ENCODE measurements around the gene LRP1B.

Gene LRP1B

DNA sequence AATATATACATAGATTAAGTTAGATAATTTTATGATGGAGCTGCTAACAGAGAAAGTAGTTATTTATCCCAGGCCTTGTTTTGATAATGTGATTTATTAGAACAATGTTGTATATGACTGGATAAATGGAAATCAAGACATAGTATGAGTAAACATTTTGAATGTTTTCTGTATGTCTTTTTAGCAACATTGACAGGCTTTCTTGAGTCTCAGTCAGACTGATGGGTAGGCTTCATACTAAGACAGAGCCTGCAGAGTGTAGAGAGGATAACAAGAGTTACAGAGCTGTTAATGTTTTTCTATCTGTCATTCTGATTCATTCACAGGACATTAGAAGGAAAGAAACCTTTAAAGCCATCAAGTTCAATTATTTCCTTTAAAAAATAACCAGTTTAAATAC, 478.5 kb downstream of the LRP1B start:
- DNase-seq: no peak

DNA sequence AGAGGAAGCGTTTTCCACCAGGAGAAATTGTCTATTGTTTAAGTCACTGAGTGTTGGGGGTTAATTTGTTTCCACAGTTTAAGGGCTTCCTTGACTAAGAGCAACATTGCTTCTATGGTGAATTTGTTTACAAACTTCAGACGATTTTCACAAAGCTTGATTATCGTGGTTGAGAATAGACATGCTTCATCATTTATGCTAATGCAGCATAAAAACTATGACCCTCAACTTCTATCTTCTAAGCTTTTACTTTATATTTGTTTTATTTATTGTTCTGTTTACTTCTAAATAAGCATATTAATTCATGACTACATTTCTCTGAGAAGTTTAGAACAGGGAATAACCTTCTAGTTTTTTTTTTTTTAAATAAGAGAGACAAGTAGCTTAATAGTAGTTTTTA, 483.5 kb downstream of the LRP1B start:
- DNase-seq: no peak

DNA sequence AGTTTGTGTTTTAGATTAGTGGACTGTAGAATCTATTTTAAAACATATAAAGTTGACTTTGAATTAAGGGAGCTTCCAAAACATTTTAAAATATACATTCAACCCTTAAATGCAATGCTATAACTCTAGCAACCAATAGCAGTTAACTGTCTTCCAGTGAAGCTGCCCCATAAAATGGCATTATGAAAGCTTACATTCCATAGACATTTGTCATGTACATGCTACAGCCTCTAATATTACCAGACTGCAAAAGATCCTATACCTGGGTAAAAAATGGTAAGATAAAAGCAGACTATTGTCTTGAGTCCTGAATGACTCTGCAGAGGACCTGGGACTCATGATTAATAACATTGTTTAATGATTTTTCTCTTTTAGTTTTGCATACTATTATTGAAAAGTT, 489.4 kb downstream of the LRP1B start:
- DNase-seq: no peak

DNA sequence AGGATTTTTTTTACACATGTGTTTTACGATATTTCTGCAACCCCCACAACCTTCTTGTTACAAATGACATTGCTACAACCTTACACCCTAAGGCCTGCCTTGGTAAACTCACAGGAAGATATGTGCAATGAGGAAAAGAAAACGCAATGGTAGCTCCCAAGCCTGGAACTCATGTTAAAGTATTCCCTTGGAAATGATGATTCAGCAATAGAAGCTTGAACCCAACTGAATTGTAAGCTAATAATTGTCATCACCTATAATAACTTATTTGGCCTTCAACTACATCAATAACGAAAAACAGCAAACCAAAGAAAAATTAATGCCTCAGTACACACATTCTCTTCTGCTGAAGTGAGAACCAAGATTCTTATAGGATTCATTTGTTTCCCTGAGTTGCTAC, 491.0 kb downstream of the LRP1B start:
- DNase-seq: no peak

DNA sequence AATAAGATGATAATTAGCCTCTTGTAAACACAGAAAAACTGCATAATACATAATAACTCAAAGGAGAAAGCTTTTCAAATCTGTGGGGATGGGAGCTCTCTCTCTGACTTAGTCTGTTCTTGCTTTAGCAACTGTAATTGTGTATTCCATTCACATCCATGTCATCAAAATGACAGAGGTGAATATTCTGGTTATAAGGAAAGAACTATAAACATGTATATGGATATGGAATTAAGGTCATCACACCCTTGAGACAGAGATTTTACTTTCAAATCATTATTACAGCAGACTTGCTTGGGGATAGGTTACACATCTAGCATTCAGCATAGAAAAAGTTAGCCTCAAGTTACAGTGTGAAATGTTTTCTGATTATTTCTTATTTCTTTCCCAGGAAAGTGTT, 497.7 kb downstream of the LRP1B start:
- DNase-seq: no peak

DNA sequence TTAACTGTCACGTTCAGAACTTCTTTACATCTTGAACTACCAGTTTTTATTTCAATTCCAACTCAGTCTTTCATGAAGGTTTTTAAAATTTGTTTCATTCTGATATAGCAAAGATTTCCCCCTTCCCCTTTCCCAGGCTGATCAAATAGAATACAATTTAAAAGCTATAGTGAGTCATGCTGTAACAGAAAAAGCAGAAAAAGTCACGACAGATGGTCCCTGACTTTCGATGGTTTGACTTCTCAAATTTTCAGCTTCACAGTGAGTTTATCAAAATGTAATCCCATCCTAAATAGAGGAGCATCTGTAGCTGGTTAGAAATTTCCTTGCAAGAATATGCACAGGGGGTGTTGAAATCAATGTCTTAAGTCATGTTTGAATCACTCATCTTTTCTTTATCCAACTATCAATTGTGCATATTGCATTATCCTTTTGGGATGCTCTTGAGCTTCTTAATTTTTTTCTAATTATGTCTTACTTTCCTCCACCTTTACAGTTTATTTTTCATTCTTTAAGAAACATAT, 500.3 kb downstream of the LRP1B start:
- no peak for DNase-seq

DNA sequence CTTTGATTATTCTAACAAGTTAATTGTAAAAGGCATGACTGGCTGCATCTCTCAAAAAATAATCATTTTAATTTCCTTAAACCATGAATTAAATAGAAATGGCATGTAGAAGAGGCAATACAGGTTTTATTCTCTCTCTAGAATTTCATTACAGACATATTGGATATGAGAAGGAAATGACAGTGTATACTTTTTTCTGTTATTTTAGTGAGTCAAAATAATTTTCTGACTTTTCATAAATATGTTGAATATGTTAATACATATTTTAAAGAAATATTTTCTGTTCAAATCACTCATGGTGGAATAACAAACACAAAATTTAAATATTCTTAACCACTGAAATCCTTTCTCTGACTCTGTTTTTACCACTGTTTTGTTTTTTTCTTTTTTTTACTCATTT, 510.4 kb downstream of the LRP1B start:
- DNase-seq: no peak

DNA sequence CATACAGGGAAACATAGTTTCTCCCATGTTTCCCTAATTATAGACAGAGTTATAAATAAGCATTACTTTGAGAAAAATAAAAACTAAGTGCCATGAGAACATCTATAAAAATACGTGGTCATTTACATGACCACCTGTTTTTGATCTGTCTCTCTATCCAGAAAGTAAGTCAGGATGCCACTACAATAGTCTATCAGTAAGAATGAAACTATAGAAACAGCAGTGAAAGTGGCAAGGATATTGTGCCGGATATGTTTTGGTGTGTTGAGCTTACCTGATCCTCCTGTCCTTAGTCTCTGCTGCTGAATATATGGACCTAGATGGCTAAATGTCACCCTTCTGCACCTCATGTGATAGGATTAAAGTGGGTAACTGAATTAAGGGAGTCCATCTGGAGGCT, 512.4 kb downstream of the LRP1B start:
- DNase-seq: no peak

DNA sequence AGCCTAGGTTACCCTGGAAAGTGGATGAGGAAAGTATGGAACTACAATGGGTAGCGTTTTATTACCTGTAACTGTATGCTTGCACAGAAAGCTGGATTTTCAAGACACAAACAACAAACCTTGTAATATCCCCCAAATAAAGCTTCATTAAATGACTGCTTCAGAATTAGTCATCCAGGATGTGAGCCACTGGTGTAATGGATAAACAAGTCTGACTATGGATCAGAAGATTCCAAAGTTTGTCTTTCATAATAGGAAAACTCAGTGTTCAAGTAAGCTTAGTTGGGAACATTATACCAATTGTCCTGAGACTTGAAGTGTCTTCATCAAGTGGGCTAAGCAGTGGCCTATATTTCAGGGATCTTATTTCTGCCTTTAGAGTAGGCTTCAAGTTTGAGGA, 518.8 kb downstream of the LRP1B start:
- DNase-seq: no peak

DNA sequence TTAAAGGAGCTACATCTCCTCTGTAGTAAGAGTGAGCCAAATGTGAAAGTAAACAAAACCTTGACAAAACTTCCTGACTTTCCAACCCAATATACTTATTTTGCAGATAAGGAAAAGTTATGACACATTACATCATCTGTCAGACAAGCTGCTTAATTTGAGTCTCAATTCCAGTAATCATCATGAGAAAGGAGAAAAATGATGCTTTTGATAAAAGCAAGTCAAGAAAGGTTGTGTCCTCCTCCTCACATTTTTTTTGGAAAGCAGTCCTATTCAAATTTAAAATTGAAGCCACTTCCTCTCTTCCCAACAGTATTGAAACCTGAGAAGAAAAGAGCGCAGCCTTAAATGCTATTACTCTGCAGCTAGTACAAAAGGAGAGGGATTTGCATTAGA, 519.6 kb downstream of the LRP1B start:
- DNase-seq: no peak

DNA sequence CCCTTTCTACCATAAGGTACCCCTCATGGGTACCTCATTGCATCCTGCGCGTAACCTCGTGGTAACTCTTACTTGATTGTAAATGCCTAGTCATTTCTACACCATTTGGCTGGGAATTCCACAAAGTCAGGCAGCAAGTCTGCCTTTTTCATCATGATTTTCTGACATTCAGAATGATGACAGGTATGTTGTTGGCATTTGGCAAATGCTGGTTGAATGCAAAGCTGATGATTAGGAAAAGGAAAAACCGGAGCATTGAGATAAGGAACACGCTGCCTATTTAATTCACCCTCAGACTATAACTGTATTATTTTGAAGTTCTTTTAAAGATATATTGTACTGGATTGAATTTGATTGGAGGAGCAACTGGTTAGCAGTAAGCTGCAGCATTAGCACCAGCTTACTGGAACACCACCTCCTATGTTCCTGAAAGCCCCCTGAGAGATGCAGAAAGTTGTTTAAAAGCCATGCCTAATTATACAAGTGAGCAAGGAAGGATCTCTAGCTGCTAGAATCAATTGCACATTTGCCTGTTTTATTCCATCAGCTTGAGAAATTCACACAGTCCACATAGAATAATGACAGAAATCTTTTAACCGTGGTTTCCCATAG, 520.1 kb downstream of the LRP1B start:
- no peak for DNase-seq

DNA sequence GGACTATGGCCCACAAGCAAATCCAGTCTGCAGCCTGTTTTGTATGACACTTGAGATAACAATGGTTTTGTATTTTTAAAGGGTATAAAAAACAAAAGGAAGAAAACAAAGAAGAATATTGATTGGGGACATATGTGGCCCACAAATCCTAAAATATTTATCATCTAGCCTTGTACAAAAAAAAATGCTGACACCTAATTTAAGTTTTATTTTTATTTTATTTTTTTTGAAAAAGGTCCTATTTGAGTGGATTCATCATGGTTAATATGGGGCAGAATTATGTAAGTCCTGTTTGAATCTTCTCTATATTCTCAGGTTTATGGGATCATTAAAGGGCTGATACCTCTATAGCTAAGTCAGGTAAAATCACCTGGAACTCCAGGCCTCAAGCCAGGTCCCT, 525.7 kb downstream of the LRP1B start:
- no peak for DNase-seq

DNA sequence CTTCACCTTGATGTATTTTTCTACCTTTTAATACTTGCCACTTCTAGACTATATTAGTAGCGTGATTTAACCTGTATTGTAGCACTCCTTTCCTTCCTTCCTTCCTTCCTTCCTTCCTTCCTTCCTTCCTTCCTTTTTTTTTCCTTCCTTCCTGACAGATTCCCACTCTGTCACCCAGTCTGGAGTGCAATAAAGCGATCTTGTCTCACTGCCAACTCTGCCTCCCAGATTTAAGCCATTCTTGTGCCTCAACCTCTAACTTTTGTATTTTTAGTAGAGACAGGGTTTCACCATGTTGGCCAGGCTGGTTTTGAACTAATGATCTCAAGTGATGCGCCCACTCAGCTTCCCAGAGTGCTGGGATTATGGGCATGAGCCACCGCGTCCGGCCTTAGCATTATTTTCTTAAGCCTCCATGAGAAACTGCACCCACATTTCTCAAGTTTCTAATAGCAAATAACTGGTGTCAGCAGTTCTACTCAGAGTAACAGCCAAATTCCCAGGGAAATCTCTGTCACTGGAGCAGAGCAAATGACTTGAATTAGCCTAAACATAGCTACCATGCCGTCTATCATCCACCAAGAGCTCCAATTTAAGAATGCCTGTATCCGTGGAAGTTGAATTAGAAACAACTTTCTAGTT, 529.2 kb downstream of the LRP1B start:
- no peak for DNase-seq

DNA sequence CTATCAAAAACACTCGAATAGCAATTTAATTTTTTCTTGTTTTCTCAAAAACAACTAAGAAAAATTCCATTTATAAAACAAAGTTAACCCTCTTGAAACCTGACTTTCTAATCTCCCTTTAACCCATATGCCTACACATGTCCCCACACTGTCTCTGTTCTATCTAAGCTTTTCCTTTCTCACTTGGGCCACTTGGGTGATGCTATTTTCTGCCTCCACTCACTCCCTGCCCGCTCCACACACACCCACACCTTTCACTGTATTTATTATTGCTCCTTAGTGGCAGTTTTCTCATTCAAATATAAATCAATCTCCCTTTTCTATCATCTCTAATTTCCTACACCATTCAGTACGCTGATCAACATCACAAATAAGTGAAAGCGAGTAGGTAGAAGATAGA, 531.1 kb downstream of the LRP1B start:
- no peak for DNase-seq

DNA sequence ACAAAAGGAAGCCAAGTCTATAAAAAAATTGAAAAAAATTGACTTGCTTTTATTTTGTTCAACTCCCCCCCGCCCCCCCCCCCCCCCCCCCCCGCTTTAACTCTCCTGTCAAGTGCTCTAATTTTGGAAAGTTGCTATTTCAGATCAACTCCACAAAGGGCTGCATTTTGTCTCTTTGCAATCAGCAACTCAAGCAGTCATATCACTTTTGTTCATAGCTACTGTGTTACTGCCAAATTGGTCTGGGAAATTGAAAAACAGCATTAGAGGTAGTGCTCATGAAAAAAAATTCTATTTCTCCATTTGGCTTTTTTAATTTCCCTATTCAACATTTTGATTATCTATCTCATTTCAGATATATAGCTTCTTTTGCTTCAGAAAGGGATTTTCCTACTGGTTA, 531.8 kb downstream of the LRP1B start:
- no peak for DNase-seq

DNA sequence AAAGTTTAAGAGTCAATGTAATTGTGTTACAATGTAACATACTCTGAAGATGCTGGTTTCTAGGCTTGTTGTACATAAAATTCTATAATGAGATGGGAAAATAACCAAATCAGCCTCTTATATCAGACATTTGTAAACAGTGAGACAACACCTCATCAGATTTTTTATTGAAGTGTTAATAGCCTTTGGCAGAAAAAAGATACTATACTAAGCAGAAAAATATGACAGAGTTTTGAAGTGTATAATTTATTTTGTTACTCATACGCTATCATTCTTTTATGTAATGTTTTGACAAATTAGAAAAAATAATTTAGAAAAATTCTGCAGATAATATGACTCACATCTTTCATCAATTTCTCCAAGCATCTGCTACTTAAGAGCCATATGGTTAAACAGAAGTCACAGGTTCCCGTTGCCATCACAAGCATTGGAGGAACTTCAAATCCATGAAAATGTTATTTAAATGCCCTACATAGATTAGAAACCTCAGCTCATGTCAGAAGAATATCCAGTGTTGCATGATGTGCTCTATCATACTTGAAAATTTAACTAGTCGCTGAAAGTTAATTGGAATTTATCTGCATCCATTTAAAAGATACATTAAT, 535.4 kb downstream of the LRP1B start:
- peak in 1 of 2 donors; percentile 64 for DNase-seq

DNA sequence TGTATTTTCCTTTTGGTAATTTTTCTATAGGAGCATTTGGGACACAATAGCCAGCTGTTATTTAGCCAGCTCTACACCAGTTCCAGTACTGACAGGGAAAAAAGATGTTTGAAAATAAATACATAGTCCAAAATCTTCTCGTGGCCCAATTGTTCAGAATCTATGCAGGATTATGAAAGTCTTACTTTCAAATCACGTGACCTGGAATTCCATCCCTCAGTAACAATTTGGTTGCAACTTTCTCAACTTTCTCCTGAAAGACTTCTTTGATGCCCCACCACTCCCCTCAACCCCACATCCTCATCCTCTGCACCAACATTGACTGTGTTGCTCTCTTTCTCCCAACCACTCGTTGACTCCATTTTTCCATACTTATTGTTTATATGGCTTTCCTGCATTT, 539.0 kb downstream of the LRP1B start:
- DNase-seq: no peak

DNA sequence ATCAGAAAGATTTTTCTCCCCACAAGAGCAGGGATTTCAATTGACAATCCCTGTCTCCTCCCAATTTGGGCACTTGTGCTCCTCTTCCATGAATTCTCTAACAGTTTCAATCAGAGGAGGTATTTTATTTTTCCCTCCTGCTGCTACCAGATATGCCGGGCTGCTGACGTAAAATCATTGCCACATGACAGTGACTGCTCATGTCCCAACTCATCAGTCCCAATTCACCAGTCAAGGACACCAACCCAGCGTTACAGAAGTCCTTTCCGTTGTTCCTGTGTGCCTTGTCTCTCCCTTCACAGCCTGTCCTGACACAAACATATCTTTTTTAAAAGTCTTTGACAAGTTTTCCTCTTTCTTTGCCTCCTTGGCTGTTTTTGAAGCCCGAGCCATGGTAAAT, 540.2 kb downstream of the LRP1B start:
- DNase-seq: no peak

DNA sequence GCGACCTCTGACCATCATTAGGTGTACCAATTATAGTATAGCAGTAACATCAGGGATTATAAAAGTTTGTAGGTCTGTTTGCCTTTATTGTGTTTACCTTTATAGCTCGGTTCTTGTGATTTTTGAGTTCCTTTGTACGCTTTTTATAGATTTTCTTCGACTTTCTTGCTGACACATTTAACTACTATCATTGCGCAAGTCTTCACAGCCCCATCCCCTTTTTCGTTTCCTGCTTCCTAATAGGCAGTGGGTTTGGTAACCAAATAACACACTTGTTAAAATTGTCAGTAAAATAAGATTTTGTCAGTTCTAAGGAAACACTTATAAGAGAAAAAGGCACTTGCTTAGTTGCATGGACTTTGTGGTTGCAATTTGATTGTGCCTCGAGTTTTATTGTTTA, 541.5 kb downstream of the LRP1B start:
- no peak for DNase-seq

DNA sequence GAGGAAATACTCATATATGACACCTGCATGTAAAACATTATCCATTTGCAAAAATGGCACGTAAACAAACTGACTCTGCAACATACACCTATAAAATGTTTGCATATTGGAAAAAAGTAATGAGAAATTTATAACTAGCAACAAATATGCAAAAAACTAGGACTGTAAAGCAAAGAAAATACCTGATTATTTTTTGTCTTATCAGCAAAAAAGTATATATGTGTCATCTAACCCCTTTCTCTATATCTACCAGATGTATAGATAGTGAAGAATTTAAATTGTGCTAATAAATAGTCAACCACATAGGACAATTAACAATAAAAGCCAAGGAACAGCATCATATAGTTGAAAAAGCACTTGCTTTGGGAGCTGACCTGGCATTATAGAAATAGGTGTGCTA, 543.8 kb downstream of the LRP1B start:
- DNase-seq: no peak

DNA sequence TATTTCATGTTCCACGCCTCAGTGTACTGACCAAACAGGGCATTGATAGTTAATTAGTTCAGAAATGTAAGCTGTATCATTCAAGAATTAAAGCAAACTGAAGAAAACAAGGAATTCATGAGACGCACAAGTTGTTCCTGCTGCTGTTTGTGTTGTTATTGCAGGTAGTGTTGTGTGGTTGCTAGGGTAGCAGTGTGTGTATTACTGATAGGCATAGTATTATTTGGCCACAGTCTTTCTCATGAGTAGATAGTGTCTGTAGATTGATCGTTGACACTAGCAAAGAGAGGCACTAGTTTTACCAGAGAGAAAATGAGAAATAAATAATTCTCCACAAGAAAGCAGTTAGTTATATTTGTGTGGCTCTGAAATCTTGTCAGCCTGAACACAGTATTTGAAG, 548.6 kb downstream of the LRP1B start:
- DNase-seq: no peak

DNA sequence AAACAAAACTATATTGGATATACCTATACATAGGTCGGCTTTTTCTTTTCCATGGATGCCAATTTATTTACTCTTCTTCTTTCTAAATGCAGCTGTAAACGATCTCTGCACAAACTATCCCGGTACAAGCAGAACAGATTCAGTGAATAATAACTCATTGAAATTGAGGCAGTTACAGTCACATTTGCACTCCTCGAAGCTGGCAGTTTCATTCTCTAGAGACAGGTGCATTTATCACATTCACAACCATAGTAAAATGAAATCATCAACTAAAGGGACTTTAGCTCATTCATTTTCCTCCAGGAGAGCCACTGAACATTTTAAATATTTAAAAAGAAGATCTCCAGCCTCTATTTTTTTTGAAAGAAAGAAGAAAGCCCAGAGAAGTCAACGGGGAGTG, 551.7 kb downstream of the LRP1B start:
- no peak for DNase-seq

DNA sequence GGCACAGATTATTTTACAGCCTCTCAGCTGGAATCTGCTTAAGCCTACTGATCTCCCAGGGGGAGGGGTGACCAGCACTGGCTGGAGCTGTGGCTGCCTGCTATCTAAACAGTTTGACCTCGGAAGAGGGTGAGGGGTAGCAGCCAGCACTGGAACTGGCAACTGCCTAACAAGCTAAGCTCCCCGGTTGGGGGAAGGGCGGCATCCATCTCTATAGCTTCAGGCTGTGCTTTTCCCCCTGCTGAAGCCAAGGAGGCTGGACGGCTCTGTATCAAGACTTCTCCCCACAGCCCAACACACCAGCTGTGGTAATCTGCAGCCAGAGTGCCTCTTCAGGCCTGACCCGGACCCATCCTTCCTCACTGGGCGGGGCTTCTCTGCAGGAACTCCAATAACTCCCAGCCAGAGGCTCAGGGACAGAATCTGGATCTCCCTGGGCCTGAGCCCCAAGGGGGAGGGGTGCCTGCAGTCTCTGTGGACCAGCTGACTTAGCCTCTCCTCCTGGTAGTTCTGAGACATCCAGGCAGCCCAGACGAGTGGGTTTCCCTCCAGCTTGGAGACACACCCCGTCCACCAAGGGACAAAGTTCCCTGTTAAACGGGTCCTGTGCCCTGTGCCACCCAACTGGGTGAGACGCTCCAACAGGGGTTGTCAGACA, 560.2 kb downstream of the LRP1B start:
- no peak for DNase-seq

DNA sequence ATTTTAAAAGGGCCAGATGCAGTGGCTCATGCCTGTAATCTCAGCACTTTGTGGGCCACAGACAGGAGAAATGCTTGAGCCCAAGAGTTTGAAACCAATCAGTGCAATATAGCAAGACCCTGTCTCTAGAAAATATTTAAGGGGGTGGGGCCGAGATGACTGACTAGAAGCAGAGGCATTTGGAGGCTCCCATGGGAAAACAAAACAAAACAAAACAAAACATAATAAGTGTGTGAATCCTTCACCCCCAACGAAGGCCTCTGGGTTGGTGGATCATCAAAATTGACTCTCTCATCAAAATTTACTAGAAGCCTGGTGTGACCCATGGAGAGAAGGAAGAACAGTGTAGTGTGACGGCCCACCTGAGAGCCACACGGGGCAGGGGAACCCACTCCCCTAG, 560.9 kb downstream of the LRP1B start:
- DNase-seq: no peak
